Measurements from ENCODE around the gene BACH2.
"Not testable (repeated sequence)": the region's sequence is repeated elsewhere in the genome, so short reads cannot be mapped to it uniquely, and the experiment has no call there.

BACH2 gene

DNA sequence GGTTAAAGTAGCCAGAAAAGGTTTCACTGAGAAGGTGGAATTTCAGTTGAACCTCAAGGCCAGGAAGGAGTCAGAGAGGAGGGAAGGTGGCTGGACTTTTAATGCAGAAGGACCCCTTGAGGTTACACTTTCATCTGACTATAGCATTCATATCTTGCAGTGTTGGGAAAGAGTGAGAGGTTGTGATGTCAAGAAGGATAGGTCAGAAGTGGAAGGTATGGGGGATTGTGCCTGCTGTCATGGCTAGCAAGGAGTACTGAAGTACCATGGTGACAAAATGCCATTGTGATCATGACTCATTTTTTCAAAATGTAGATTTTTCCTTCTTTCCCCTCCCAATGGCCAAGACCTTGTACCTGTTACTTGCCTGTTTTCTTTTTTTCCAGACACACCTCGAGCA is 5.2 kb upstream of the BACH2 start:
- DNase-seq = no peak

DNA sequence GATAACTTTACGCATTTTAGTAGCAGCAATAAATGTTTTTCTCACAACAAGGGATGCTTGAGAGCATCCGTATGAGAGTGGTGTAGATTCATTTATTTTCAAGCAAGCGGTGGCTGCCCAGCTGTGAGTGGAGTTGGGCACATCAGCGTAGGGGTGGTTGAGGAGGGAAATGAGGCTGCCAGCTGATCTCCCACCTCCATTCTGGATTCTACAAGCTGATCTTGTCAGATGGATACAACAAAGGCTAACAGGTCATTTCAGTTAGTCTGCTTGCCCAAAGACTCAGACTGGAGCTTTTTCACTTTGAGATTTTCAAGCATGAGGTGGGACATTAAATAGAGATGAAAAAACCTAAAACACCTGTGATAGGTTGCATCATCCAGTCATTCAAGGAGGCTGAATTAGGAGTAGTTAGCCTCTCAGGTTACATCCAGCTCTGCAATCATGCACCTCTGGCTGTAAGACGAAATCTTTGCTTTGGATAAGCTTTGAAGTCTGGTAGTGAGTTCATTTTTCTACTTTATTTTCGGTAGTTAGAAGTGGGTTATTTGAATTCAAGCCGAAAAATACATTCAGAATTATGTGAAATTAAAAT is 1.9 kb upstream of the BACH2 start:
- no peak for DNase-seq

DNA sequence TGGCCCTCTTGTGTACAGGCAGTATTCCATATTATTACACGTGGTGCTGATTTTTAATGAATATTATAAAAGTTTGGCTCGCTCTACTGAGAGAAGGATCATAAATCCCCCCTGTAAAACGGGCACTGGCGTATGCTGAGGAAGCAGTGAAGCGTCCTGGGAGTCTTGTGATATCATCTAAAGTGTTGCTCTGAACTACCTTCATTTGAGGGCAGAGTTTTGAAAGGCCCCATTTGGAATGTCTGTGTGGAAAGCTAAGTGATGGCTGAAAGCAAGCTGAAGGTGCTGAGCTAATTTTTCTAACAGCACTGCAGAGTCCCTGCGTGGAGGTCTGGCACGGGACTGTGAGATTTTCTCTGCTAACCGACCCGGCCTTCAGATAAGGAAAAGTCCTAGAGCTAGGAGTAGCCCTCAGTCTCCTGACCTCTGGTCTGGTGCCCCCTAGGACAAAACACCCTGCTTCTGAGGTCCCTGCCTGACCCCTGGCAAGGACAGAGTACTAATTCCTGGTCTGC is 1.3 kb upstream of the BACH2 start:
- no peak for DNase-seq

DNA sequence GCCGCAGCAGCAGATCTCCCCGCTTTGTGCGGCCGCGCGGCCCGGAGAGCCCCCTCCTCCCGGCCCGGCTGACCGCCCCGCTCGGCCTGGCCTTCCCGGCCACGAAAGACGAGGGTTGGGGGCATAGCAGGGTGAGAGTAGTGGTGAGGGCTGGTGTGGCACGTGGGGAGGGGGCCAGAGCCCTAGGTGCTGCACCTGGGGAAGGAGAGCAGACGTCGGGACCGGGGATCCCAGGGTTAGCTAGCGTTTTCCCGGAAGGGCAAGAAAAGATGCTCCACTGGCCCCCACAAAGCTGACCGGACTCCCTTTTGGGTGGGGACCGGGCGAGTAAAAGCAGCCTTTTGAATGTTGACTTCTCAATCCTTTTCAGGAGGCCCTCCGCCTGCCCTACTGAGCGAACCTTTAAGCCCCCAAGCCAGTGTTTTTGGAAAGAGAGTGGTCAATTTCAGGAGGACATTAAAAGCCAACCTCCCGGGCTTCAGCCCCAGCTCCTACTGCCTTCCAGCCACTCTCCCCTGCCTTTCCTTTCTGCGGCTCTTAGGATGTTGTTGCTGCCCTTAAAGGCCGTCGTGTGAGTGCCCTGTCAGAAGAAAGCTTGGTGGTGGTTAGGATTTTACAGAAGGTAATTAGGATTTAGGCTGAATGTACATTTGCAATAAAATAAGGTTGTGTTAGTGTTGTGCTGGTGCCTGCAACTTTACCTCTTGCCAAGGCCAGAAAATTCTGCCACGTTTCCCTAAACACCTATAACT is 648 bp upstream of the BACH2 start:
- peak in 1 of 2 experiments; percentile 59 for DNase-seq

DNA sequence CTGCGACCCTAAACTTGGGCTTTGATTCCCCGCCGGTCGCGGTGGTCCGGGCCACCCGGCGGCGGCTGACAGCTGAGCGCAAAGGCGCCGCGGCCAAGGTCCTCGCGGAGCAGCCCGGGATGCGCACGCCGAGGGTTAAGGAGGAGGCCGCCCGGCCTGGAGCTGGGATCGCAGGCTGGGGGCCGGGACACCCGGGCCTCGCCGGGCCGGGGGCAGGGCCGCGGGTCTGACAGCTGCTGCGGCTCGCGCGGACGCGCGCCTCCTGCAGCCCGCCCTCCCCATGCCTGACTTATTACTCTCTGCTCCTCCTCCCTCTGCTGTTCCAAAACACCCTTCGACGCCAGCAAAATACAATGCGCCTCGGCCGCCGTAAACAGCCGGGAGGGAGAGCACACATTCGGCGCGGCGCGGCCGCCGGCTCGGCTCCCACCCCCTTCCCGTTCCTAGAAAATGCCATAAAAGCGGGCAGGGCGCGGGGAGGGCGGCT is 746 bp downstream of the BACH2 start:
- DNase-seq = peak; percentile 8 to 64

DNA sequence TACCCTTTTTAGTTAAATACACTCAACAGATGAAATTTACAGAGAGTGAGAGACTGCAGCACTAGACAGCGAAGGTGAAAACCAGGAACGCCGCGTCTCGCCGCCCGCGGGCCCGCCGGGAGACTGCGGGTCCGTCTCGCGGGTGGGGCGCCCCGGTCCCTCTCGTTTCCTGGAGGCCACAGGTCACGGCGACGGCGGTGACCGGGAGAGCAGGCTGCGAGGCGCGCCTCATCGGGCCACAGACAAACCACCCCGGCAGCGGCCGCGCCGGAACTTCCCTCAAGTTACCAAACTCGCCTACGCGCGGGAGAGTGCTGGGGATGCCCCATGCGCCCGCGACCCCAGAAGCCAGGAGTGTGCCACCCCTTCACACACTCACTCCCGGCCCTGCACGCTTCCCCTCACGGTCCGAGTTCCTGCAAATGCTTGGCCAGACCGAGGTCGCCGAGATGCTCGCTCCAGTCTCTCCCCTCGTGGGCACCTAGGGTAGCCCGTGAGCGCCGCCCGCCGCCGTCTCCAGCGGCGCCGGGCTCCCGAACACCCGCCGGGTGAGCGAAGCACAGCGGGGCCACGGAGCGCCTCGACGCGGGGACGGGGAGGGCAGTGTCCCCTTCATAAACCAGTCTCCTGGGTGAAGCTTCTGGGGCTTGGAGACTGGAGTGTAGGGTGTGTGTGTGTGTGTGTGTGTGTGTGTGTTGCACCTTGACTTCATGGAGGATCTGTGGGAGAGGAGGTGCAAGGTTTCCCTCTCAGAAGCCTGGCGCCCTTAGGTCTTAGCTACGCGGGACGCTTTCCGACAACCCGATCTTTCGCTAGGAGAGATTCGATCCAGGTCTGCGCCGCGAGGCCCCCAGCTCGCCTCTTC is 1.4 kb downstream of the BACH2 start:
- DNase-seq = peak in 1 of 2 experiments; percentile 64

DNA sequence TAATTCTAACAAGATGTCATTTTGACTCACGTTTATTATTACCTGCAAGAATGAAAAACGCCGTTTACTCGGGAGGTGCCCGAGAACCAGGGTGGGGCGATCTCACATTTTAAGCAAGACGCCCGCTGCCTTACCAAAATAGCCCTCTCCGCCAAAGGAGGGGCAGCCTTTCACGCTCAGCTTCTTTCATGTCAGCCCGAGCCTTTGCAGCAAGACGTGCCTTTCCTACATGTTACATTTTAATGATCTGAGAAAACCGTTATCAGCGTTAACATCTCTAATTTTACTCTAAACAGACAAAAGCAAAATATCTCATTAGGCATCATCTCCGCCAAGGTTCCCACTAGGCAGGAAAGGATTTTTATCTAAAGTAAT is 2.0 kb downstream of the BACH2 start:
- no peak for DNase-seq

DNA sequence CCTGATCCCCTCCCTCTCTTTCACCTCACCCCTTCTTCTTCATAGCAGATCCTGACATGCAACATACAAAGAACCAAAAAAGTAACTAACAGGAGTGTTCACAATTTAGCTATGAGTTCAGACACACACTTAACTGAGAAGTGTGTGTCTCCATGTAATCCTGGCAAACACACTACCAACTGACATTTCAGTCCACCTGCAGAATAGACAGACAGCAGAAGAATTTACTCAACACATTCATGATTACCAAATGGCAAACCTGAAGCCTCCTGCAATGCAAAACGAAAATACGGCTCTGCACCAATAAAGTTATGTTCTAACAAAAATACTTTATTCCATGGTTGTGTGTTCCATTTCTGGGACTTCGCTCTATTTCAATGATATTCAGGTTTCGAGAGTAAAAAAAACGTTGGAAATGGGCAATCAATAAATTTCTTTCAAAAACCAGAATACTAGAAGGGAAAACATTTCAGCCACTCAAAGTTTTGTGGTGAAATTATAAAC is 2.6 kb downstream of the BACH2 start:
- DNase-seq = no peak

DNA sequence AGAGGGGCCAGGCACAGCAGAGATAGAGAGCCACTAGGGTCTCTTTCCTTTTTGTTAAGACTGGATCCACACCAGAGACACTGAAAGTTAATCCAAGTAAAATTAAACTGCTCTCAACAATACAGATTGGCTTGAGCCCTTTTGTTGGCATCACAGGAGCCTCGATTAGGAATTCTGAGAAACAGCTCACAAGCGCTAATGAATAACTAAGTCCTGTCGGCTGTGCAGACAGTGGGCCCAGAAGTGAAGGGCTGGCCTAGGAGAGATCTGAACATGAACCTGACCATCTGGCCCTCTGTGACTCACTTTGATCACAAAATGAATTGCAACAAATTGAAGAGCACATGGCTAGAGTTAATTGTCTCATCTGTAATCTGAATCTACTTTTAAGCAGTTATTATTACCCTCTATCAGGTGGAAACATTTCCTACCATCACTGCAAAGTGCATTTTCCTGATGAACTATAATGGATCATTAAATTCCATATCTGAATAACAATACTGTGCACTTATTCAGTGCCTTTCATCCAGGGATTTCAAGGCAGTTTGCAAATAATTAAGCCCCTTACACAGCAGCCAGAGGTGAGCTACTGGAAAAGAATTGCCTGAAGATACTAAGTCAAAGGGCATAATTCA is 3.2 kb downstream of the BACH2 start:
- DNase-seq = no peak

DNA sequence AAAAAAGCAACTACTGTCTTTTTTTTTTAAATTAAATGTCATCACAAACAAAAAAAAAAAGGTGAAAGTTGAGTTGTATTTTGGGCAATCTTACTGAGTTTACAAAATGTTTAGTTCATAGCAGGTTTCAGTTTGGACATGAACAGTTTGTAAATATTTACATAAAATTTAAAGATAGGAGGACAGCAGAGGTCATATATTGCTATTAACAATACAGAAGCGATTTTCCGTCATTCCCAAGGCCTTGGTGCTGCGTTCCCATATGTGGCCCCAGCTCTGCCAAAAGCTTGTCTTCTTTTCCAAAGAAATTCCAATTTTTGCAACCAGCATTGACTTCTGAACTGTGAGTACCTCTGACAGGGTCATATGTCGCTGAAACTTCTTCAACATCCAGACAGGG is 5.1 kb downstream of the BACH2 start:
- DNase-seq = no peak

DNA sequence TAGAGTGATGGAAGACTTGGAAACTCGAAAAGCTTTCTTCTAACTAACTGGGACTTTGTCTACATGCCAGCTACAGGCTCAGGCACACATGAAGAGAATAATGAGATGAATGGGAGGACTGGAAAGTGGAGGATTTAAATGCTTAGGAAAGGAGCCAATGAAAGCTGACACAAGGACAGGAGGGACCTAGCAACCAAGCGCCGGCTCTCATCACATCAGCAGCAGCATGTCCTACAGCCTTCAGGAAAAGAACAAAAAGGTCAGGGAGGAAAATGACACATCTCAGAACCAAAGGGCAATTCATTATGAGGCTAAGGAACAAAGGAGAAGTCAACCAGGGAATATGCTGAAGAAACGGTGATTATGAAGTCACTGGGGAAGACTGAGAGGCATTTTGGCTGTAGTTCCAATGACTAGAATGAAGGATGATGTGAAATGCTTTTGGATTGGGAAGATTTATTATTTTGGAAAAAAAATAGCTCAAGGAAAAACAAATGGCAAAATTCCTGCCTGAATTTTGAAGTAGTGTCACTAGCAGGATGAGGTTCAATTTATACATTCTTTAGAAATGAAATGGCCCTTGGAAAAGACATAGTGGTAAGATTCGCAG is 5.7 kb downstream of the BACH2 start:
- no peak for DNase-seq

DNA sequence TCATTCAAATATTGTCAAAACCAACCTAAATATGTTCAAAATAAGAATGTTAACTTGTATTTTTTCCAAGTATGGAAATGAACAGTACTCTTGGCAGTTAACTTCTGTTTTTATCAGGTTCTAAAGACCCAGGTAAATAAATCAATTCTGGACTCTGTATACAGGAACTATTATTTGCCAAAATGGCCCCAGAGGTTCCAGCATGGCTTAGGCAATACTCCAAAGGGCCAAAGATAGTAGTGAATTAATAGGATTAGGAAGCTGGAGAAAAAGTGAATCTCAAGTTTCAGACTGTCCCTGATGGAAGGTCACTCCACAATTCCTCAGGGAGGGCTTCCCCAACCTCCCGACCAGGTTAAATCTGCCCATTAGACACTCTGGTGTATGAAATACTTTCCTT is 6.7 kb downstream of the BACH2 start:
- DNase-seq = no peak

DNA sequence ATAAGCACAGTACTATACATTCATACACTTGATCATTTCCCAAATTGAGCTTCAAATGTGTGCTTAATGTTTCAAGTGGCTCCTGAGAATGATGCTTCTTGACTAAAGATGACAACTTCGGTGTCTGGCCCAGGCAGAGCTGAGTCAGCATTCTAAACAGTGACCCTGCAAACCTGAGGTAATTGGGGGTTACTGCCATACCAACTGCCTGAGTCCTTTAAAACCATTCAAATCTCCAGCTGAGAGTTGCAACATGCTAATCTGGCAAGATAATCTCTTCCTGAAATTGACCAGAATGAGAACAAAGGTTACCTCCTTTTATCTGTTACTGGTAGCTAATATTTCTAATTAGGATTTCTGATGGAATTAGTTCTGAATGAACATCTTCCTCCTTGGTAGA is 8.2 kb downstream of the BACH2 start:
- no peak for DNase-seq

DNA sequence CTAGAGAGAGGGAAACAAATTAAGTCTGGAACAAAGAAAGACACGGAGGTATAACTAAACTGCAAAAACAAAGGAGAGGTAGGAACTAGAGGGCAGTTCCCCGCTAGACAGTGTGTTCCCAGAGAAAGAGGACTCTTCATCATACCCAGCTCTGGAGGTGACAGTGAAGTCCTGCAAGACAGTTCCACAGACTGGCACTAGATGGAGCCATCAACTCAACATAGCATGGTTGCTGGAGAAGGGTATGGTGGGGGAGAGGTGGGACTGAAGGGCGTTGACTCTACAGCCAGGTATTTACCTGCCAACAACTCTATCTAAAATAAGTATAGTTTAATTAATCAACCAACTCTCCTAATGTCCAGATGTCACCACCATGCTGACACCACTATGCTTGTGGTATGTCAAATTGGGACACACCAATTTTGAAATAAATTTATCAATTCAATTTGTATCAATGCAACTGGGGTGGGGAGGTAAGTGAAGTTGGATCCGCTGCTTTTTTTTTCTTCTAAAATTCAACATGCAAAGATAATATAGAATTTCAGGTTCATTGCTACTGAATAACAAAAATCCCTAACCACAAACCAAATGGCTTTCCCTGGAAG is 9.7 kb downstream of the BACH2 start:
- DNase-seq = peak; percentile 22 to 71

DNA sequence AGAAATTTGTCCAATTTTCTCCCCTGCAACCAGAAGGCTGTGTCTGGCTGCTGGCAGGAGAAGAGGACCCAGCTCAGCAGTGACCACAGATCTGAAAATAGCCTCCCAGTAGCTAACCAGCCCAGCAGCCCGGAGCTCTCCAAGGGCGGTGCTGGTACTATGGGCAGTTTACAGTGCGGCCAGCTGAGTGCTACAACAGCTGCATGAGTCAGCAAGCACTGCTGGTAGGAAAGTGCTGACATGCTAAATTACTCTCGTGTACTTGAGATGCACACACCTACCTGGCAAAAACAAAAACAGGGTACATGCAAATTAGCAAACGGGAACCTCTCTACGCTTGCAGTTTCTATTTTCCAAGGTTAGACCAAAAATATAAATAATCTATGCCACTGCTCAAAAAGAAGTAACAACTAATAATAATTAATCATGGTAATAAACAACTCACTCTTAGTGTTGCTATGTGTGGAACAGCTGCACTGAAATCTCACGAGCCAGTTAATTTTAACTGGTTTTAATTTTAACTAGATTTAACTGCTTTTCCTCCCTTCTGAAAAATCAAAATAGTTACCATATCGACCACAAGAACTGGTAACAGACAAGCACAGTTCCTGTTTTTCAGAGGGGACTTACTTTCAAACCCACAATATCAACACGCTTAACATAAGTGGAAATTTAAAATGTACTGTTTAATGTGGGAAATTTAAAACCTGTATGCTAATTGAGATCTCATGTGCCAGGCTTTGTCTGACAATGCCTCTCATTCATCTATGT is 10.8 kb downstream of the BACH2 start:
- peak; percentile 67 to 76 for DNase-seq

DNA sequence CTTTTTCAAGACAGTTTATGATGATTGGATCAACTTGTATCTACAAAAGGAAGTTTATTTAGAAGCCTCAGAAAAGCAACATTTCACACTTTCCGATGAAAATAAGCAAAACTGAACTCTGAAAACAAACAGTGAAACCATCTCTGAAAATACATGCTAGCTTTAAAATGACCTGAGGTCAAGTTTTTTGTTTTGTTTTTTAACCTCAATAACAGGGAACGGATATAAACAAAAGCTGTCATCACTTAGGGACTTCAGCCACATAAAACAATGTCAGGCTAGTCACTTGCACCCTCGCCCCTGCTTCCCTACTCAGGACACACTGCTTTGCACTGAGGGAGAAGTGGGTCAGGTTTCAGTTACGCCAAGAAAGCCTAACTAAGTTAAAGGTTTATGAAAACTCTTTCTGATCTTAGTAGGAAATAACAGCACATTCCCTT is 11.6 kb downstream of the BACH2 start:
- no peak for DNase-seq

DNA sequence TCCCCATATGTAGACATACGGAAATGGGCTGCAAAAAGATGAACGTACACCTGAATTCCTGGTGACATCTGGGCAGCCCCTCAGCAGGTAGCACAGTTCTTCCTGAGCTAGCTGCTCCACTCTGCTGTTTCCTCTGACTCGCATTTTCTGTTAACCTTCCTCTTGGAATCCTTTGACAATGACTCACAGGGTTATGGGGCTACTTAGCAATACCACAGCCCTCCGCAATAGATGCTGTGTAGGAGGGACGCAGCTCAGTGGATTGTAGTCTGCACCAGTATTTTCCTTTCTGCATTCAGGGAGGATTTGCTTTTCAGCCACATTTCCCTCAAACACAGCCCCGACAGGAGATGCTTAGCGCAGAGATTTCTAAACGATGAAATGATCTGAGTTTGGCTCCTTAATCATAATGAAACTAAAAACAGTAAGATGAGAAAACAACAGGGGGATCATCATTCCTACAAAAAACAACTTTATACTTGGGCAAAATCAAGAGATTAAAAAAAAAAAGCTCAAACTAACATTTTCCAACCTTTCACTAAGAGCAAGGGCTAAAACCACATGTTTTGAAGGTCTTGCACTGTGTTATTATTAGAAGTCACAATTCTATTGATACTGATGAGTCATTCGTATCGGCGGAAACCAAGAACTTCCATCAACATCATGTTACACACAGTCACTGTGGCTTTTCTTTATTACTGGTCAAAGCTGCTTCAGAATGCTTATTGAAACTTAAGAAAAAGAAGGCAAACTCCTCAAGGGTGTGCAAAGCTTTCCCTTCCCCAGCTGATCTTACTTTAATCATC is 12.2 kb downstream of the BACH2 start:
- no peak for DNase-seq

DNA sequence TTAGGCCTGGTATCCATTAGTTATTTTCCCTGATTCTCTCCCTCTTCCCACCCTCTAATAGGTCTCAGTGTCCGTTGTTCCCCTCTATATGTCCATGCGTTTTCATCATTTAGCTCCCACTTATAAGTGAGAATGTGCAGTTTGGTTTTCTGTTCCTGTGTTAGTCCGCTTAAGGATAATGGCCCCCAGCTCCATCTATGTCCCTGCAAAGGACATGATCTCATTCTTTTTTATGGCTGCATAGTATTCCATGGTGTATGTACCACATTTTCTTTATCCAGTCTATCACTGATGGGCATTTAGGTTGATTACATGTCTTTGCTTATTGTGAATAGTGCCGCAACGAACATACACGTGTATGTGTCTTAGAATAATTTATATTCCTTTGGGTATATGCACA is 14.4 kb downstream of the BACH2 start:
- not testable (repeated sequence) for DNase-seq

DNA sequence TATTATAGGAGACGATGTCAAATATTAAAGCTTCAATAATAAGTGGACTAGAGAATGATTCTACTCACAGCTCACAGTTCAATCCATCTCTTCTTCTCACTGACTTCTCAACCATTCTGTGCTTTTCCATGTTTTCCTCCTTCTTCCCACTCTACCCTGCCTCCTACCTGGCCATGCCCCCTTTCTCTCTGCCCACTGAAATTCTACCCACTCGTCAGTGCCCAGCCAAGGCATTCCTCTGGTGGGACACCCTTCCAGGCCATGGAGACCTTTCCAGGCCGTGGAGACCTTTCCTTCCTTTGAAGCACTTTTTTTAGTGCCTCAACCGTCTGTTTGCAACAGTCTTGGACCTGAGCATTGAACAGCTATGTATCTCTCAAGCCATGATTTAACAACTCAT is 18.5 kb downstream of the BACH2 start:
- DNase-seq = no peak

Measured in NCI-H526 (cell line).